D721Med (cell line): ENCODE results near the gene DAGLA.
A peak's percentile ranks its signal among the peaks of the same experiment; 100 is the strongest.

Source experiments
- DNase-seq: peaks from one replicate; pipeline ENCODE4 v3.0.0; 2011; ENCODE audit warnings: low spot score; ENCODE audit not compliant: insufficient read length
- FAIRE-seq: peaks from 2 replicates; lab custom pipeline; 2011; peaks lifted over from hg19 to GRCh38; lab: Jason Lieb, UNC
- TF ChIP-seq, protein P1 (sequence below): IDR thresholded peaks from 2 replicates; pipeline ENCODE4 v1.5.1; 2012; ENCODE audit warnings: mild to moderate bottlenecking, control low read depth; ENCODE audit not compliant: insufficient read depth; ENCODE audit errors: missing control alignments

DAGLA gene

DNA sequence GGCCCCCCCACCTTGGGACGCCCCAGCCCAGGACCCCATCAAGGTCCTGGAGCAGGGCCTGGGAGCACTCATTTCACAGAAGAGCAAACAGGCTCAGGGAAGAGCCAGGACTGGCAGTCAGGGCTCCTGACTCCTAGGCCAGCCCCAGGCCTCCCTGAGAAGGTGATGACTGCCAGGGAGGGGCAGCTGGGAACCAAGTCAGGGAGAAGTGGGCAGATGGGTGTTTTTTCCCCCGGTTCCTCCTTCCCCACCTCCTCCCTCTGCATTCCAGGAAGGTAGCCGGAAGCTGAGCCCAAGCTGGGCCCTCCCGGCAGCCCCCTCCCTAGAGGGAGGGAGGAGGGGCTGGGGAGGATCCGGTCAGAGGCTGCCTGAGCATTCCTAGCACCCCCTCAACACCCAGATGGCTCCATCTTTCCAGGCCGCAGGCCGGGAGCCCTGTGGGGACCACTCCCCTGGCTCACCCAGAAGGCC lies 91.8 kb downstream of the DAGLA start:
- no peak for FAIRE-seq
- DNase-seq: no peak
- TF ChIP-seq, protein P1, sequence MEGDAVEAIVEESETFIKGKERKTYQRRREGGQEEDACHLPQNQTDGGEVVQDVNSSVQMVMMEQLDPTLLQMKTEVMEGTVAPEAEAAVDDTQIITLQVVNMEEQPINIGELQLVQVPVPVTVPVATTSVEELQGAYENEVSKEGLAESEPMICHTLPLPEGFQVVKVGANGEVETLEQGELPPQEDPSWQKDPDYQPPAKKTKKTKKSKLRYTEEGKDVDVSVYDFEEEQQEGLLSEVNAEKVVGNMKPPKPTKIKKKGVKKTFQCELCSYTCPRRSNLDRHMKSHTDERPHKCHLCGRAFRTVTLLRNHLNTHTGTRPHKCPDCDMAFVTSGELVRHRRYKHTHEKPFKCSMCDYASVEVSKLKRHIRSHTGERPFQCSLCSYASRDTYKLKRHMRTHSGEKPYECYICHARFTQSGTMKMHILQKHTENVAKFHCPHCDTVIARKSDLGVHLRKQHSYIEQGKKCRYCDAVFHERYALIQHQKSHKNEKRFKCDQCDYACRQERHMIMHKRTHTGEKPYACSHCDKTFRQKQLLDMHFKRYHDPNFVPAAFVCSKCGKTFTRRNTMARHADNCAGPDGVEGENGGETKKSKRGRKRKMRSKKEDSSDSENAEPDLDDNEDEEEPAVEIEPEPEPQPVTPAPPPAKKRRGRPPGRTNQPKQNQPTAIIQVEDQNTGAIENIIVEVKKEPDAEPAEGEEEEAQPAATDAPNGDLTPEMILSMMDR: no peak

DNA sequence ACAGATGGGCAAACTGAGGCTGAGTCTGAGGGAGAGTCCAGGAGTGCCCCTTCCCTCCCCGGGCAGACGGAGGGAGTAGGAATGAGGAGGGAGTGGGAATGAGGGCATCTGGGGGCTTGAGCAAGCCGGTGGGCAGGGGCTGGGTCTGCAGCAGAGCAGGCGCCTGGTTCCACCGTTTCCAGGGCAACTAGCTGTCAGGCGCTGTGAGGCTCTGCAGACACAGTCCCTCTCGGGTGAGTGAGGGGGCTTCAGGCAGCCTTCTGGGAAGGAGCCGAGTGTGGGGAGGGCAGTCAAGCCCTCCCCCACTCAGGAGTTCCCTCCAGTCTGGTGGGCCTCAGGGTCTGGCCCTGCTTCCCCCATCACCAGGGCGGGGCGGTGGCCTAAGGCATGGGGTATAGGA lies 93.2 kb downstream of the DAGLA start:
- DNase-seq (no peak), FAIRE-seq (no peak)
- TF ChIP-seq, protein P1: no peak

DNA sequence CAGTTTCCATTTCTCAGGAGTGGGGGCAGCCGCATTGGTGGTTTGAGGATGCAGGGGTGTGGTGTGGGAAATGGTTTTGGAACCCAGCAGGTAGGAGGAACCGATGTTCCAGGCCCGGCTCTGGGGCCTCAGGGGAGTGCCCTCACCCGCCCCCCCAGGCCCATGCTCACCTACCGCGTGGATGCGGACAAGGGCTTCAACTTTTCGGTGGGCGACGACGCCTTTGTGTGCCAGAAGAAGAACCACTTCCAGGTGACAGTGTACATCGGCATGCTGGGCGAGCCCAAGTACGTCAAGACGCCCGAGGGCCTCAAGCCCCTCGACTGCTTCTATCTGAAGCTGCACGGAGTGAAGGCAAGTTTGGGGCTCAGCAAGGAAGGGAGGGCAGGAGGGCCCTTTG lies 93.6 kb downstream of the DAGLA start:
- DNase-seq: no peak
- no peak for FAIRE-seq
- TF ChIP-seq, protein P1: no peak

DNA sequence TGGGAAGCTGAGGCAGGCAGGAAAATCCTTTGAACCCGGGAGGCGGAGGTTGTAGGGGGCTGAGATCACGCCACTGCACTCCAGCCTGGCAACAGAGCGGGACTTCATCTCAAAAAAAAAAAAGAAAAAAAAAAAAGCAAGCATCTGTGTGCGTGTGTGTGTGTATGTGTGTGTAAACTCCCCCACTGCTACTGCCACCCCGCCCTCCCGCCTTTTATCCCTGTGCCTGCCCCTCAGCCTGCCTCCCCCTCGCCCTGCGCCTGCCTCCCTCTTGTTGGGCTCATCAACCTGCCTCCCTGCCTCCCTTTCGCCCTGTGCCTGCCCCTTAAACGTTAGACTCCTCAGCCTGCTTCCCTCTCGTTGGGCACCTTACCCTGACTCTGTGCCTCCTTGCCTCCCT lies 94.2 kb downstream of the DAGLA start:
- DNase-seq: no peak
- TF ChIP-seq, protein P1: no peak
- FAIRE-seq: no peak

DNA sequence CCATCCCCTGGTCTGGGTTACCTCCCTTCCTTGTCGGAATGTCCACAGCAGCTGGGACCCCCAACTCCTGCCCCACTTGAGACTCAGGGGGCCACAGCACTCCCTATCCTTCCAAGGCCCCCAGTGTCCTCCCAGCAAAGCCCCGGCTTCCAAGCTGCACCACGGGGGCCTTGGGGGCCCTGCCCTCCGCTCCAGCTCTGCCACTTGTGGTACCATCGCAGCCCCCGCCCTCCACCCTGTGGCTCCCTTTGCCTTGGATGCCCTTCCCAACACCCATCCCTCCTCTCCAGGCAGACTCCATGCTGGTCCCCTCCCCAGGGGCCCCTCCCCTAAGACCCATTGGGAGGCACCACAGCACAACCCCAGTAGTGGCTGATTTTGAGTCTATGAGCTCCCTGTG lies 94.9 kb downstream of the DAGLA start:
- no peak for FAIRE-seq
- DNase-seq: no peak
- TF ChIP-seq, protein P1: no peak

DNA sequence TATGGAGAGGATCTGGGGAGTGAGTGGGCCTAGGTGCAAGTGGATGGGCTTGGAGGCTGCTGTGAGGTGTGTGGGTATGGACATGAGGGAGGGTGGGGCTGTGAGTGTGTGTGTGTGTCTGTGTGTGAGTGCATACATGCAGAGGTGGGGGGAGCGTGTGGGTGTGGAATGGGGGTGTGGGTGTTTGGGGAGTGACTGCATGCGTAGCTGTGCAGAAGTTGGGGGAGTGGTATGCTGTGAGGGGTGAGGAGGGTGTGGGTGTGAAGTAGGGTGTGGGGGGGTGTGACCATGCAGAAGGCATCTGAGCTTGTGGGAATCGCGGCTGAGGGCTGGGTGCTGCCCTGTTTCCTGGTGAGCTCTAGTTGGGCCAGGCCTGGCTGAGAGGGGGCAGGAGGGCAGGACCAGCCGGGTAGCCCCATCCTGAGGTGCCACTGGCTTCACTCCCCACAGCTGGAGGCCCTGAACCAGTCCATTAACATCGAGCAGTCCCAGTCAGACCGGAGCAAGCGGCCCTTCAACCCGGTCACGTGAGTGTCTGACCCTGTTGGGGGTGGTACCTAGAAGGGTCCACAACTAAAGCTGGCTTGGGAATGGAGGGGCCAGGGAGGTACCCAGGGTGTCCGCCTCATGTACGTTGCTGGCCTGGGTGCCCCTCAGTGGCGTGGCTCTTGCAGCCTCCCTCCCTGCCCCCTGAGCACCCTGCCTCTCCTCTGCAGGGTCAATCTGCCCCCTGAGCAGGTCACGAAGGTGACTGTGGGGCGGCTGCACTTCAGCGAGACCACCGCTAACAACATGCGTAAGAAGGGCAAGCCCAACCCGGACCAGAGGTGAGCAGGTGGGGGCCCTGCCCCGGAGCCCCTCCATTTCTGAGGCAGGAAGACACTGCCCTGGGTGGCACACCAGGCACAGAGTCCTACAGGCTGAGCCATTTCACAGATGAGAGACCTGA lies 95.7 kb downstream of the DAGLA start:
- TF ChIP-seq, protein P1: no peak
- FAIRE-seq (no peak), DNase-seq (no peak)

DNA sequence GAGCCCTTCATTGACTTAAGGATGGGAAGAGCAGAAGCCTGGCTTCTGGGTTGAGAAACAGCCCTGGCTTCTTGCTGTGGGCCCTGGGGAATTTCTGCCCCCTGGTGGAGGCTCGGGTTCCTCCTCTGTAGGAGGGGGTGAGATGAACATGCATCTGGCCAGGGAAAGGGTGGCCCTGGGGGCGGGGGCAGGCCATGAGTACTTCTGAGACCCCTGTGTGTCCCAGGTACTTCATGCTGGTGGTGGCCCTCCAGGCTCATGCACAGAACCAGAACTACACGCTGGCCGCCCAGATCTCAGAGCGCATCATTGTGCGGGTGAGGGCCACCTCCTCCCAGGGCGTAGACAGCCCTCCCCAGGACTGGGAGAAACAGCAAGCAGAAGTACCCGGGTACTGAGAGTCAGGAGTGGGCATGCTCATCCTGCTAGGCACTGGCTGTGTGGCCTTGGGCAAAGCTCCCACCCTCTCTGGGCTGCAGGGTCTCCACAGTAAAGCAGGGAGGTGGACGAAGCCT lies 96.4 kb downstream of the DAGLA start:
- TF ChIP-seq, protein P1: peak; percentile 64
- DNase-seq (peak; percentile 95), FAIRE-seq (no peak)
